ENCODE data around the gene DNASE1L2. TPM values are rescaled to one million over a fixed set of nuclear protein-coding genes. Genes with fewer than 3 reads are reported as not detected.
A peak's percentile ranks its signal among the peaks of the same experiment; 100 is the strongest.

Gene DNASE1L2
- total and polyA plus RNA-seq, 2 experiments from 2014 or later: 0.23 to 0.80 TPM

- Histone ChIP-seq H2AFZ (peak overlapping the region; percentile 92), H4K20me1 (ENCODE audit: insufficient read depth, poor library complexity, severe bottlenecking) (no peaks in the 10 kb centered on the region), H3K27me3 (no peaks in the 10 kb centered on the region), H3K27ac (peak overlapping the region; percentile 99), H3K9me3 (ENCODE audit: low read depth) (no peaks in the 10 kb centered on the region), H3K36me3 (replicated peaks; ENCODE audit: insufficient read depth, low read depth) (no peaks in the 10 kb centered on the region), H3K79me2 (peaks cover 12% of the 10 kb centered on the region), H3K9me2 (replicated peaks; ENCODE audit: insufficient read depth) (no peaks in the 10 kb centered on the region), H3K4me3 (peak overlapping the region; percentile 97), H3K4me2 (peak overlapping the region; percentile 75), H3K4me1 (ENCODE audit: insufficient read depth) (peaks cover 8% of the 10 kb centered on the region)
- TF ChIP-seq CTCF (IDR thresholded peaks at IDR 0.05; ENCODE audit: poor library complexity) (no peak), EZH2phosphoT487 (IDR thresholded peaks at IDR 0.05; ENCODE audit: low read depth, severe bottlenecking, unreplicated experiment) (no peak)
- 83% methylated on average over 13 of the region's 13 CpGs for WGBS (ENCODE audit: low lambda C conversion rate, missing lambda C conversion rate)
- DNase-seq (ENCODE audit: low spot score): no peak
Observed at GRCh38 chr16:2204416-2205103, 31.7 kb upstream of the DNASE1L2 start.

- under 1% methylated on average over 49 of the region's 93 CpGs for WGBS (ENCODE audit: low lambda C conversion rate, missing lambda C conversion rate)
- Histone ChIP-seq H3K27me3 (no peaks in the 10 kb centered on the region), H3K36me3 (replicated peaks; ENCODE audit: insufficient read depth, low read depth) (no peaks in the 10 kb centered on the region), H3K4me3 (peak within 1 kb of the TSS; percentile 97), H3K79me2 (peaks cover 12% of the 10 kb centered on the region), H3K4me2 (peak within 1 kb of the TSS; percentile 97), H3K9me2 (replicated peaks; ENCODE audit: insufficient read depth) (no peaks in the 10 kb centered on the region), H3K27ac (peak within 1 kb of the TSS; percentile 99), H3K9me3 (ENCODE audit: low read depth) (no peaks in the 10 kb centered on the region), H2AFZ (peak within 1 kb of the TSS; percentile 92), H3K4me1 (ENCODE audit: insufficient read depth) (peaks cover 8% of the 10 kb centered on the region), H4K20me1 (ENCODE audit: insufficient read depth, poor library complexity, severe bottlenecking) (no peaks in the 10 kb centered on the region)
- peak; percentile 94 for DNase-seq (ENCODE audit: low spot score)
- TF ChIP-seq CTCF (IDR thresholded peaks at IDR 0.05; ENCODE audit: poor library complexity) (peak; percentile 15), EZH2 (IDR thresholded peaks at IDR 0.05; ENCODE audit: borderline replicate concordance) (no peak), EZH2phosphoT487 (IDR thresholded peaks at IDR 0.05; ENCODE audit: low read depth, severe bottlenecking, unreplicated experiment) (no peak)
Observed at GRCh38 chr16:2205104-2205966, 30.9 kb upstream of the DNASE1L2 start, which contains the start of gene MLST8. MLST8 (plus strand) TSS chr16:2205454; CDS start chr16:2206086, 632 bp downstream.

DNA sequence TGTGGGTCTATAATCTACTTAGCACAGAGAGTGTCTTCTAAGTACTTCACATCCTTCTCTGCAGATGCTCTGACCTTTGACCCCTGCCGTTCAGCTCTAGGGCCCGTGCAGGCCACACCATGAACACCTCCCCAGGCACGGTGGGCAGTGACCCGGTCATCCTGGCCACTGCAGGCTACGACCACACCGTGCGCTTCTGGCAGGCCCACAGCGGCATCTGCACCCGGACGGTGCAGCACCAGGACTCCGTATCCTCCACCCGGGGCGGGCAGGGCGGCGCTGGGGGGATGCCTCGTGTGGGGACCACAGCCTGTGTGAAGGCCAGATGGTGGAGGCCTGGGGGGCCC, 30.3 kb upstream of the DNASE1L2 start:
- H3K79me2 ChIP-seq: peaks cover 12% of the 10 kb centered on the region
- peaks cover 8% of the 10 kb centered on the region for H3K4me1 ChIP-seq (ENCODE audit: insufficient read depth)
- WGBS (ENCODE audit: low lambda C conversion rate, missing lambda C conversion rate): 20% methylated on average over 14 of the region's 16 CpGs
- H3K4me3 ChIP-seq: peak overlapping the region; percentile 97
- H3K27ac ChIP-seq: peak overlapping the region; percentile 99
- H3K9me3 ChIP-seq (ENCODE audit: low read depth): no peaks in the 10 kb centered on the region
- DNase-seq (ENCODE audit: low spot score): no peak
- peak overlapping the region; percentile 92 for H2AFZ ChIP-seq
- H3K9me2 ChIP-seq (replicated peaks; ENCODE audit: insufficient read depth): no peaks in the 10 kb centered on the region
- H3K36me3 ChIP-seq (replicated peaks; ENCODE audit: insufficient read depth, low read depth): no peaks in the 10 kb centered on the region
- no peaks in the 10 kb centered on the region for H4K20me1 ChIP-seq (ENCODE audit: insufficient read depth, poor library complexity, severe bottlenecking)
- TF ChIP-seq EZH2phosphoT487 (IDR thresholded peaks at IDR 0.05; ENCODE audit: low read depth, severe bottlenecking, unreplicated experiment) (no peak), CTCF (IDR thresholded peaks at IDR 0.05; ENCODE audit: poor library complexity) (no peak), EZH2 (IDR thresholded peaks at IDR 0.05; ENCODE audit: borderline replicate concordance) (no peak)
- no peaks in the 10 kb centered on the region for H3K27me3 ChIP-seq
- H3K4me2 ChIP-seq: peak overlapping the region; percentile 97

All from hepatocyte (in vitro differentiated cells).